K562 (cell line): ENCODE measurements around the gene KMT2E. TPM values are rescaled to one million over a fixed set of nuclear protein-coding genes. Genes with fewer than 3 reads are reported as not detected.

Experiments
- ATAC-seq: fragments of 200-7000 bp; cut with Tn5 transposase; 3 replicates; pipeline ENCODE4 v1.9.1; 2020; ENCODE audit warnings: moderate library complexity
- BruUV-seq: library from RNA; stranded (reverse); fragments of 400-500 nt; replicated peaks from 2 replicates; lab custom pipeline; 2021; lab: Mats Ljungman, UMichigan
- CTCF ChIA-PET: fragments of 300-600 bp; formaldehyde crosslinking; extraction: SDS; loops from one replicate; lab custom pipeline; 2021; ENCODE audit warnings: low intra/inter-chr PET ratio; lab: Yijun Ruan, JAX
- POLR2A ChIA-PET: fragments of 300-600, 350-650 bp; sonication (Branson Sonifier 250); formaldehyde crosslinking; extraction: SDS; loops from one replicate; lab custom pipeline; 2021; ENCODE audit warnings: antibody characterized with exemption, inconsistent platforms; lab: Yijun Ruan, JAX
- DNase-seq, 4 experiments: peaks; one replicate each; pipeline versions ENCODE4 v3.0.0 to v3.0.0-alpha.2; 2011 to 2018; ENCODE audit warnings: low spot score in 3 of 4, mixed read lengths in 3 of 4; ENCODE audit errors: extremely low read depth in 1 of 4
- FAIRE-seq: peaks from 2 replicates; lab custom pipeline; 2011; peaks lifted over from hg19 to GRCh38; lab: Jason Lieb, UNC
- H2AFZ ChIP-seq: 2 replicates; pipeline ENCODE4 v1.6.0; 2011; ENCODE audit warnings: low read depth, low read length, control low read depth, inconsistent platforms
- H3K27ac ChIP-seq: fragments of 200-600 bp; 3 replicates; pipeline ENCODE4 v1.8.0; 2011; ENCODE audit warnings: low read depth, mild to moderate bottlenecking, control low read depth, inconsistent platforms, low read length, moderate library complexity, mixed read lengths; ENCODE audit errors: extremely low read depth
- H3K27me3 ChIP-seq, 2 experiments: fragments of 300-600 bp in 1 of 2; 2 replicates in 1 of 2; 3 replicates in 1 of 2; pipeline versions ENCODE4 v1.6.0 to v1.8.0; 2011; ENCODE audit warnings: inconsistent platforms in 2 of 2, low read length in 2 of 2, mild to moderate bottlenecking in 1 of 2, mixed read lengths in 1 of 2, moderate library complexity in 1 of 2; ENCODE audit not compliant: control insufficient read depth in 2 of 2, insufficient read depth in 2 of 2
- H3K36me3 ChIP-seq: fragments of 300-600 bp; 3 replicates; pipeline ENCODE4 v1.8.0; 2011; ENCODE audit warnings: mild to moderate bottlenecking, low read length, inconsistent platforms; ENCODE audit not compliant: control insufficient read depth, insufficient read depth
- H3K4me1 ChIP-seq, 2 experiments: fragments of 200-600 bp in 1 of 2; replicated peaks in 1 of 2; 2 replicates in 1 of 2; 3 replicates in 1 of 2; pipeline versions ENCODE4 v1.5.1 to v1.8.0; 2011; ENCODE audit warnings: inconsistent platforms in 2 of 2, low read length in 2 of 2, mild to moderate bottlenecking in 1 of 2, mixed read lengths in 1 of 2, moderate library complexity in 1 of 2; ENCODE audit not compliant: control insufficient read depth in 2 of 2, insufficient read depth in 2 of 2
- H3K4me2 ChIP-seq: 2 replicates; pipeline ENCODE4 v1.6.1; 2011; ENCODE audit warnings: low read length, control low read depth, inconsistent platforms, mixed read lengths; ENCODE audit not compliant: insufficient read depth
- H3K4me3 ChIP-seq: fragments of 200-600 bp; sonication (generic), shearing (Covaris generic); 2 replicates; pipeline ENCODE4 v1.5.1; 2016; ENCODE audit warnings: control low read depth, inconsistent platforms
- H3K79me2 ChIP-seq: fragments of 200-600 bp; 3 replicates; pipeline ENCODE4 v1.8.0; 2011; ENCODE audit warnings: low read length, inconsistent platforms; ENCODE audit not compliant: control insufficient read depth, insufficient read depth
- H3K9ac ChIP-seq, 2 experiments: 2 replicates each; pipeline versions ENCODE4 v1.6.0 to v1.6.1; 2011; ENCODE audit warnings: low read depth in 2 of 2, low read length in 2 of 2, control low read depth in 1 of 2, inconsistent platforms in 1 of 2, mild to moderate bottlenecking in 1 of 2, mixed read lengths in 1 of 2; ENCODE audit not compliant: insufficient read depth in 1 of 2
- H3K9me1 ChIP-seq: one replicate; pipeline ENCODE4 v1.6.0; 2011; ENCODE audit warnings: inconsistent platforms, mild to moderate bottlenecking, low read length, moderate library complexity; ENCODE audit not compliant: control insufficient read depth, insufficient read depth
- H3K9me3 ChIP-seq: replicated peaks from 2 replicates; pipeline ENCODE4 v1.5.1; 2011; ENCODE audit warnings: low read depth, low read length, inconsistent platforms; ENCODE audit not compliant: control insufficient read depth, insufficient read depth
- H4K20me1 ChIP-seq: replicated peaks from 2 replicates; pipeline ENCODE4 v1.6.1; 2011; ENCODE audit warnings: low read length, inconsistent platforms, mixed read lengths; ENCODE audit not compliant: control insufficient read depth, insufficient read depth
- GABPA ChIP-seq: fragments of 200-800 bp; sonication (Bioruptor generic); conservative IDR thresholded peaks from 2 replicates; pipeline ENCODE4 v1.6.1; 2016; ENCODE audit warnings: low read depth, missing genetic modification characterization, missing compliant biosample characterization
- JUND ChIP-seq, 2 experiments: IDR thresholded peaks; 2 replicates in 1 of 2; 3 replicates in 1 of 2; pipeline ENCODE4 v1.6.1; 2011; ENCODE audit warnings: borderline replicate concordance in 2 of 2, low read depth in 2 of 2, low read length in 2 of 2, improper control_type of control experiment in 1 of 2, missing biosample characterization in 1 of 2, missing genetic modification characterization in 1 of 2, missing genetic modification reagents in 1 of 2
- KLF16 ChIP-seq: IDR thresholded peaks from 2 replicates; pipeline ENCODE4 v1.6.1; 2016; ENCODE audit warnings: antibody characterized with exemption
- RAD51 ChIP-seq: fragments of 450-650 bp; IDR thresholded peaks from 2 replicates; pipeline ENCODE4 v1.7.1; 2016; ENCODE audit warnings: low read depth, mild to moderate bottlenecking, borderline replicate concordance
- ZNF75A ChIP-seq: fragments of 450-650 bp; formaldehyde crosslinking; IDR thresholded peaks from 2 replicates; pipeline ENCODE4 v1.4.0; 2020; ENCODE audit warnings: mild to moderate bottlenecking
- WGBS: fragments of 100-300 bp; shearing (Covaris generic); methylation state at CpG from one replicate; pipeline ENCODE4 v1.1.6; 2016; ENCODE audit warnings: low coverage, mixed read lengths; ENCODE audit not compliant: insufficient coverage; ENCODE audit errors: missing lambda C conversion rate; 5-methylcytosine and 5-hydroxymethylcytosine counted together
- in situ Hi-C: fragments of 300-500 bp; cut with MboI; formaldehyde crosslinking; loops from 4 replicates; pipeline ENCODE4 v1.15.0; 2018; ENCODE audit warnings: inconsistent platforms, mixed read lengths
- intact Hi-C: fragments of 100-400 bp; cut with micrococcal nuclease; formaldehyde crosslinking; loops from 2 replicates; pipeline ENCODE4 v1.14.2; 2022
- polyA plus RNA-seq, 8 experiments: library from polyadenylated mRNA; depleted of rRNA in 4 of 8; stranded (reverse) in 5 of 8; unstranded in 3 of 8; fragments of >200 nt; fragmentation: Nextera tagmentation in 2 of 8; fragmentation: Illumina TruSeq in 1 of 8; extraction: Ambion mirVana in 2 of 8; extraction: Trizol in 1 of 8; gene quantifications; 2 replicates each; pipeline versions ENCODE4 v1.2.1 to v1.2.3, GENCODE V29; 2011 to 2014; ENCODE audit warnings: inconsistent platforms in 1 of 8, missing spikeins in 1 of 8
- total RNA-seq, 7 experiments: library from RNA; depleted of rRNA in 6 of 7; stranded (reverse); fragments of >200 nt in 6 of 7; fragmentation: Illumina TruSeq in 2 of 7; extraction: Trizol in 2 of 7; gene quantifications; 2 replicates each; pipeline versions ENCODE4 v1.2.1 to v1.2.3, GENCODE V29; 2011 to 2021; ENCODE audit warnings: low replicate concordance in 1 of 7
- TF ChIP-seq, protein P1 (sequence below), 2 experiments: fragments of 450-650 bp; IDR thresholded peaks; 2 replicates each; pipeline ENCODE4 v1.6.1; 2016
- TF ChIP-seq, protein P2 (sequence below), 2 experiments: IDR thresholded peaks in 1 of 2; conservative IDR thresholded peaks in 1 of 2; 2 replicates each; pipeline ENCODE4 v1.6.1; 2016; ENCODE audit warnings: low read depth in 2 of 2, mild to moderate bottlenecking in 1 of 2, missing compliant biosample characterization in 1 of 2, missing genetic modification characterization in 1 of 2, moderate library complexity in 1 of 2
- TF ChIP-seq, protein P3 (sequence below): fragments of 450-650 bp; IDR thresholded peaks from 2 replicates; pipeline ENCODE4 v1.6.1; 2016

The KMT2E gene
- total and polyA plus RNA-seq, 9 of the 15 experiments (the other 6 are each of a cell fraction or from before 2014, with no cell fraction given): 8.9 to 55.3 (median 38.1) TPM

DNA sequence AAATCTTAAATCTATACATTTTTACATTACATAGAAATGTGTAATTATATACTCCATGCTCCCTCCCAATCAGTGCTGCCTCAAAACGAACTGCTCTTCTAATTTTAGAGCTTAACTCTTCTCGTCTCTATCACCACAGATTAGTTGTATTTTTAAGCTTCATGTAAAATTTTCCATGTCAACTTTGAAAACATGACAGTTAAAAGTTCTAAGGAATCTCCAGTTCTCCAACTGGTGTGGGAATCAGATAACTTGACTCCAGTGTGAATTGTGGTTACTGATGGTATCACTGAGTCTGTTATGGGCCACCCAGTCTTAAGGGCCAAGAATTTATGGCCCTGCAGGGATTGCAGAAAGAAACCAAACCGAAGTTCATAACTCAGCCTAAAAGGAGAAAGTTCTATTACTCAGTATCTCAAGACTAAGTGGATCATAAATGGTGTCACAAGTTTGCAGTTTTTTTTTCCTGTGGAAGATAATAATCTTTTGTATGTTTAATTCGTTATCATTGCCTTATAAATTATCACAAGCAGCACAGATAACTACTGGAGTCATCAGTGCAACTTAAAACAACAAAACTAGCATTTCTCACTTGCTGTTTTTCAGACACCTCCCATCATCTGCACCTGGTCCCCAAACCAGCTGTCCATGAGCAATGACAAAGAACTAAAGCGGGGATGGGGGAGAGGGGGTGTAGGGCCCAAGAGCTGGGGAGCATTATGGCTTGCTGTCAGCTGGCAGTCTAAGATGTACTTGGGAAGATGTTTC lies 31.5 kb upstream of the KMT2E start:
- intact Hi-C loops: loop anchor here (5.0 to 10.0 kb wide), 4 partner anchors 125 to 605 kb away; no protein-coding TSS in a partner anchor
- Histone ChIP-seq H3K9me3 (no peaks in the 10 kb centered on the region), H3K4me2 (peak overlapping the region; percentile 92), H3K36me3 (peaks cover 9% of the 10 kb centered on the region; the same call in 1 of the 3 replicates), H3K27me3 (no peaks in the 10 kb centered on the region), H3K27ac (no peak overlapping the region), H3K9me1 (no peaks in the 10 kb centered on the region), H2AFZ (no peak overlapping the region), H3K4me3 (peak overlapping the region; percentile 58), H3K9ac (peak overlapping the region in 1 of 2 experiments; percentile 93; a peak in 2 of 4 replicates), H3K79me2 (peaks cover 60% of the 10 kb centered on the region), H4K20me1 (0 out of 2 replicates have a peak, but pooled peaks cover 4% of the 10 kb centered on the region), H3K4me1 (peaks cover 14 to 19% of the 10 kb centered on the region in 2 experiments; a peak in 4 of 5 replicates)
- ChIA-PET POLR2A (interaction anchor here (0.6 to 4.0 kb wide), 13 partner anchors 10 to 551 kb away, joined by 3 to 47 read pairs (median 4); partner anchors contain the start of gene KMT2E), CTCF (interaction anchor here (0.5 to 1.8 kb wide), 4 partner anchors 60 to 1170 kb away, joined by 3 to 8 read pairs (median 3); no protein-coding TSS in a partner anchor)
- WGBS: 21% methylated on average over 5 of the region's 5 CpGs
- DNase-seq (peak; percentile 44 to 54 (median 48)), ATAC-seq (no peak), FAIRE-seq (peak; percentile 32)
- BruUV-seq: no TSS peak
- in situ Hi-C loops: no loop called here
- TF ChIP-seq, protein P1, sequence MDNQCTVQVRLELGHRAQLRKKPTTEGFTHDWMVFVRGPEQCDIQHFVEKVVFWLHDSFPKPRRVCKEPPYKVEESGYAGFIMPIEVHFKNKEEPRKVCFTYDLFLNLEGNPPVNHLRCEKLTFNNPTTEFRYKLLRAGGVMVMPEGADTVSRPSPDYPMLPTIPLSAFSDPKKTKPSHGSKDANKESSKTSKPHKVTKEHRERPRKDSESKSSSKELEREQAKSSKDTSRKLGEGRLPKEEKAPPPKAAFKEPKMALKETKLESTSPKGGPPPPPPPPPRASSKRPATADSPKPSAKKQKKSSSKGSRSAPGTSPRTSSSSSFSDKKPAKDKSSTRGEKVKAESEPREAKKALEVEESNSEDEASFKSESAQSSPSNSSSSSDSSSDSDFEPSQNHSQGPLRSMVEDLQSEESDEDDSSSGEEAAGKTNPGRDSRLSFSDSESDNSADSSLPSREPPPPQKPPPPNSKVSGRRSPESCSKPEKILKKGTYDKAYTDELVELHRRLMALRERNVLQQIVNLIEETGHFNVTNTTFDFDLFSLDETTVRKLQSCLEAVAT (IDR thresholded peaks at IDR 0.05): 0 out of 4 replicates have a peak, but pooled peaks of 1 of the 2 experiments have one; percentile 52
- TF ChIP-seq GABPA (tag): 0 out of 2 replicates have a peak, but pooled peaks have one; percentile 14
- TF ChIP-seq ZNF75A (CRISPR knock-in tag): 0 out of 2 replicates have a peak, but pooled peaks have one; percentile 6
- no peak for TF ChIP-seq JUND (IDR thresholded peaks at IDR 0.05; ENCODE audit: borderline replicate concordance, low read depth, low read length)
- peak; percentile 29; the same call in 1 of the 3 replicates for TF ChIP-seq JUND (tag; IDR thresholded peaks at IDR 0.05; ENCODE audit: borderline replicate concordance, low read depth, low read length)
- TF ChIP-seq RAD51: no peak
- TF ChIP-seq, protein P2, sequence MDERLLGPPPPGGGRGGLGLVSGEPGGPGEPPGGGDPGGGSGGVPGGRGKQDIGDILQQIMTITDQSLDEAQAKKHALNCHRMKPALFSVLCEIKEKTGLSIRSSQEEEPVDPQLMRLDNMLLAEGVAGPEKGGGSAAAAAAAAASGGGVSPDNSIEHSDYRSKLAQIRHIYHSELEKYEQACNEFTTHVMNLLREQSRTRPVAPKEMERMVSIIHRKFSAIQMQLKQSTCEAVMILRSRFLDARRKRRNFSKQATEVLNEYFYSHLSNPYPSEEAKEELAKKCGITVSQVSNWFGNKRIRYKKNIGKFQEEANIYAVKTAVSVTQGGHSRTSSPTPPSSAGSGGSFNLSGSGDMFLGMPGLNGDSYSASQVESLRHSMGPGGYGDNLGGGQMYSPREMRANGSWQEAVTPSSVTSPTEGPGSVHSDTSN (CRISPR knock-in tag; IDR thresholded peaks at IDR 0.05; ENCODE audit: low read depth): no peak
- TF ChIP-seq, protein P2 (tag; conservative IDR thresholded peaks at IDR 0.05; ENCODE audit: low read depth): peak; percentile 83
- TF ChIP-seq, protein P3, sequence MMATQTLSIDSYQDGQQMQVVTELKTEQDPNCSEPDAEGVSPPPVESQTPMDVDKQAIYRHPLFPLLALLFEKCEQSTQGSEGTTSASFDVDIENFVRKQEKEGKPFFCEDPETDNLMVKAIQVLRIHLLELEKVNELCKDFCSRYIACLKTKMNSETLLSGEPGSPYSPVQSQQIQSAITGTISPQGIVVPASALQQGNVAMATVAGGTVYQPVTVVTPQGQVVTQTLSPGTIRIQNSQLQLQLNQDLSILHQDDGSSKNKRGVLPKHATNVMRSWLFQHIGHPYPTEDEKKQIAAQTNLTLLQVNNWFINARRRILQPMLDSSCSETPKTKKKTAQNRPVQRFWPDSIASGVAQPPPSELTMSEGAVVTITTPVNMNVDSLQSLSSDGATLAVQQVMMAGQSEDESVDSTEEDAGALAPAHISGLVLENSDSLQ: peak; percentile 51; the same call in 1 of the 2 replicates
- 0 out of 2 replicates have a peak, but pooled peaks have one; percentile 7 for TF ChIP-seq KLF16
